GM18861 (cell line): ENCODE results near the gene SPOCK1.
"Not testable (repeated sequence)": the region's sequence is repeated elsewhere in the genome, so short reads cannot be mapped to it uniquely, and the experiment has no call there.

Source experiments
- ATAC-seq: cut with Tn5 transposase; IDR thresholded peaks from one replicate; pipeline ENCODE4 v1.9.1; 2021; ENCODE audit not compliant: unreplicated experiment

SPOCK1 gene

DNA sequence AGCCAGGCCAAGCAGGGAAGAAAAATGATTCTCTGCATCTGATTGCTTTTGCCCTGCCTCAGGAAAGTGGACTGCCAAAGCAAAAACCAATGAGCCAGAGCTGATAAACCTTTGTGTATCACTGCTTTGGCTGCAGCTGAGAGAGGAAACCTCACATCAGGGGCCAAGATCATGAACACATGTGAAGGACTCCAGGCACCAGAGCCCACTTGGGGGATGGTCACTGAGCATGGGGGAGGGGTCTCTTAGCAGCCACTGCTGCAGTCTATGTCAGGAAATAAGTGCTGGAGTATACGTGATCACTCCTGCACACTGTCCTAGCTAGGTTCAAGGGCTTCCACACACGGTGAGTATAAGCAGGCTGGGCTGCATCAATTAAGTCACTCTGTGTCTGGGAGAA is 229.9 kb downstream of the SPOCK1 start:
- ATAC-seq = no peak

DNA sequence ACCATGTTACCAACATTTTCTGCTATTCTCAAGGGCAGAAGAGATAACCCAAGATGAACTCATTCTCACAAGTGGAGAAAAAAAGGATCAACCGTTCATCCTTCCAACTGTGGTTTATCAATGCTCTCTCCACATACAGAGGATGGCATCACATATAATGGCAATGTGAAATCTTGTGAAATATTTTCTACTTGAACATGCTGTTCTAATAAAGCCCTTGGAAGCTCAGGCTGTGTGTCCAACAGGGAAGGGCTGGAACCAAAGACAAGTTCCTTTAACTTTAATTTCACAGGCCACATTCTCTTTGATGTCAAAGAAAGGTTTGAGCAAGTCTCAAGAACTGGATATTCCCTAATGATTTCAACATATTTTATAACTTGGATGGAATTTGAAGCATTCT is 230.5 kb downstream of the SPOCK1 start:
- ATAC-seq = no peak

DNA sequence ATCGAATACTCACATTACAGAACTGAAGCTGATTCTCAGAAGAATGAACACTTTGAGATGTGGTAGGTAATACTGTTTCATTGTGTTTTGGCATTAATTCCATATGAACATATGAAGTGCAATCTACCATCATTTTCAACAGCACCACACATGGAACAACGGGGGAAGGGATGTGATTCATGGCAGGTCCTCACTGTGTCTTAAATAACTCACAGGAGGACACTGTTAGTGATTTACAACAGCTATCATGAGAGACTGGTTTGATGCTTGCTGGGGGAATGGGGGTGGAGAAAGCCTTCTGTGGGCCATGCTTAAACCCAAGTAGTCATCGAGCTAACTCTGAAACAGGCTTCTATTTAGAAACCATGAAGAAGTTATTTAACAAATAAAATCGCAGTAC is 232.9 kb downstream of the SPOCK1 start:
- ATAC-seq = no peak

DNA sequence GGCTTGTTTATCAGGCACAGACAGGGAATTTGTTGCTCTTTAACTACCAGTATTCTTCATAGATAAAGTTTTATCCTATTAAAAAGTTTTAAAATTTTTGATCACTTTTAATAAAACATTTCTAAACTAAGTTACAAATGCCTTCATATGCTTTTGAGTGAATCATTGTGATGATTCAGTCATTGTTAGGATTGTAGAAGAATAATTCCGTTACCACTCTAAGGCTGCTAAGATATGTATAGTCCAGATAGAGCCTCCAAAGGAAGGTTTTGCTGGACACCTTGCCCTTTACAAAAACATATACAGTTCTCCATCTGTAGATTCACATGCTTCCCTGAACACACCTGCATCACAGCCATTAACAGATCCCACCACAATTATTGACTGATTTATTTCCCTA is 233.7 kb downstream of the SPOCK1 start:
- ATAC-seq = no peak

DNA sequence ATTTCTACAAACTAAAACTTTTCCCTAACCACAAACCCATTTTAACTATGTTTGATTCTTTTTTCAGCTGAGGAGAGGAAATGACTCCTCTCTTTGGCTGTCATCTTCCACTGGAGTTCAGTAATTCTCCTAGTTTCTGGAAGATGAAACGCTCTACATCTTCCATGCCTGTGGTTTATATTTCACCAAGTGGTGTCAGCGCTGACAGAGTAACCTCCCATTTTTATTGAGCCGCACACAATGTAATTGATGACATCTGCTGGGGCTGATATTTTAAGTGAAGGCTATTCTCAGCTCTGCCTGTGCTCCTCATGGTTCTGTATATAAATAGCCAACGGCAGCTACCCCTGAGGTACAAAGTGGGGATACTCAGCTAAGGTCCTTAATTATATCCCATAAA is 234.6 kb downstream of the SPOCK1 start:
- ATAC-seq = no peak

DNA sequence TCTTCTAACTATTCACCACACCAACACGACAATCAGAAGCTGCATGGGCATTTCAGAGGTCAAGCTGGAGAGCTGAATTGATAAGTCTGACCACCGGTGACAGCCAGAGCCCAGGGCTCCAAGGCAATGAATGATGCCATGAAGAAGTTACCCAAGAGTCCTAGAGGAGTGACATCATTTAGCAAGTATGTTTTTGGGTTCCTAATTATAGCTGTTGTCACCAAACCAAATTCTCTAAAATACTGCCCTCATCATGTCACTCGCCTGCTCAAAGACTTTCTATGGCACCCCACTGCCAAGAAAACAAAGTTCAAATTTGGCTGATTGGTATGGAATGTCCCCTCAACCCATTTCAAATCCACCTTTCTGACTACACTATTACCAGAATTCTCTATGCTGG is 235.1 kb downstream of the SPOCK1 start:
- no peak for ATAC-seq

DNA sequence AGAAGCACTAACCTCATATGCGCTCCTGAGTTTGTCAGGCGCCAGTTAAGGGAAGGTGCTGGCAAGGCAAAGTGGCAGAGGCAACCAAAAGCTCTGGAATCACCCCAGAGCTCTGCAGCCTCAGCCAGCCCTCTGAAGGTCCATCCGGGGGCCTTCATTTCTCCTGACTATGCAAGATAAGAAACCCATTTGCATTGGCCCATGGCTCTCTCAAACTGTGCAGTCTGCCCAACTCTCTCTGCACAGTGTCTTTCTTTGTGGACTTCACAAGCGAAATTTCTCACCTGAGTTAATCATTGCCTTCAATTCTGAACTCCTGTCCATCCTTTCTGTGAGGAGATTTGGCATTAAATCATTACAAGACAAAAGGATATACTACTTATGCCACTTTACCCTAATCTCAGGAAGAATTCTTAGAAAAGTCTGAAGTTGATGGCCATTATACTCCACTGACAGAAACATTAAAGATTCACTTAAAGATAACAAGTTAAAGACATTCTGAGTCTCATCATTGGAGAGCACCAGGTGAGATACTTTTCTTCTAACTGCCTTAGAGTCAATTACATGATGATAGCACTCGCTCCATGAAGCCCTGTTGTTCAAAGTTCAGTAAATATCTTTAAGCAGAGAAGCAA is 235.6 kb downstream of the SPOCK1 start:
- ATAC-seq = no peak

DNA sequence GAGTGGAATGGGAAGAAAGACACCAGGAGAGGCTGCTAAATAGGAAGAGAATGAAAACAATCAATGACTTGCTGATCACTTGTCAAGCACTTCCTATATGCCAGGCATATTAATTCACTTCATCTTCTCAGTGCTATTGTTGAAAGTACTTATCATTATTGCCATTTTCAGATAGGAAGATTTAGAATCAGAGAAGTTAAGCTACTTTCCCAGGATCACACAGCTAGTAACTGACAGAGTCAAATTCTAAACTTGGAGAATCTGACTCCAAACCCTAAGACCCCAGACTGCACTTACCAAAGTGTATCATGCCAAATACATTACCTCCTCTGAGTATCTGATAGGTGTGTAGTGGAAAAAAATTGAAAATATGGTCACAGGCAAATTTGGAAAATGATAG is 236.3 kb downstream of the SPOCK1 start:
- ATAC-seq = no peak

DNA sequence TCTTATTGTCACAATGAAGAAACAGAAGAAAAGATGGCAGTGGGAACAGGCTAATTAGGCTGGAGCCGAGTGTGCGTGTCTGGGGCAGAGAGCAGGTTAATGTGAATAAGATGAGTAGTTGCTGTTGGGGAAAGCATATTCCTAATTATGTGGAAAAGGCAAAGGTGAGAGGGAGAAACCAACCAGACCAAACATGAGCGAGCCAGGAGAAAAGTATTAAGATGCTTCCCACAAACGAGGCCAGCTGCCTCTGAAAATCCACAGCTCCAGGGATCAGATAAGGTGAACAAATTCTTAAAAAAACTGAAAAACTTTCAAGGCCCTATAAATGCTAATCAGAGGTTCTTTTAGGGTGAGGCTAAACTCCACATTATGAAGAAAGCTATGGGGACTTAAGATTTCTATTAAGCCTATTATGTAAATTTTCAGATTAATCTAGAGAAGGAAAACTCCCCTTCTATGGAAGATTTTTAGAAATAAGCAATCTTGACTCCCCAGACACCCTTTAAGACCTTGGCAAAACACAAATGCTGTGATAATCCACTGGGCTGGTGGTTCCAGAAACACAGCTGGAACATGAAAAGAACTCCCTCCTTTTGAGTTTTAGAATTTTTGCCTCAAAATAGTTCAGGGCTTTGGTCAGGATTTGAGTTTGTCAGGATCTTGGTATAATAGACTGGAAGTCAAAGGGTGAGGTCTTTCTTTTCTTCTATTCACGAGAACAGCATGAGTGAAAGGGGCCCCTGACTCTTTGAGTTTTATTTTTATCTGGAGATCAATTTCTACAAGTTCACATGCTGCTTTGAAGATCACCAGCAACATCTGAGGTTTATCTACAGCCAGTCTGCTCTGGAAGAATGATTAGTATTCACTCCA is 238.1 kb downstream of the SPOCK1 start:
- no peak for ATAC-seq

DNA sequence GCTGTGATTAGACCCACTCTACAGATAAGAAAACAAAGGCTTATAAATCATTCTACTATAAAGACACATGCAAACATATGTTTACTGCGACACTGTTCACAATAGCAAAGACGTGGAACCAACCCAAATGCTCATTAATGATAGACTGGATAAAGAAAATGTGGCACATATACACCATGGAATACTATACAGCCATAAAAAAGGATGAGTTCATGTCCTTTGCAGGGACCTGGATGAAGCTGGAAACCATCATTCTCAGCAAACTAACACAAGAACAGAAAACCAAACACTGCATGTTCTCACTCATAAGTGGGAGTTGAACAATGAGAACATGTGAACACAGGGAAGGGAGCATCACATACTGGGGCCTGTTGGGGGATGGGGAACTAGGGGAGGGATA is 240.0 kb downstream of the SPOCK1 start:
- not testable (repeated sequence) for ATAC-seq

DNA sequence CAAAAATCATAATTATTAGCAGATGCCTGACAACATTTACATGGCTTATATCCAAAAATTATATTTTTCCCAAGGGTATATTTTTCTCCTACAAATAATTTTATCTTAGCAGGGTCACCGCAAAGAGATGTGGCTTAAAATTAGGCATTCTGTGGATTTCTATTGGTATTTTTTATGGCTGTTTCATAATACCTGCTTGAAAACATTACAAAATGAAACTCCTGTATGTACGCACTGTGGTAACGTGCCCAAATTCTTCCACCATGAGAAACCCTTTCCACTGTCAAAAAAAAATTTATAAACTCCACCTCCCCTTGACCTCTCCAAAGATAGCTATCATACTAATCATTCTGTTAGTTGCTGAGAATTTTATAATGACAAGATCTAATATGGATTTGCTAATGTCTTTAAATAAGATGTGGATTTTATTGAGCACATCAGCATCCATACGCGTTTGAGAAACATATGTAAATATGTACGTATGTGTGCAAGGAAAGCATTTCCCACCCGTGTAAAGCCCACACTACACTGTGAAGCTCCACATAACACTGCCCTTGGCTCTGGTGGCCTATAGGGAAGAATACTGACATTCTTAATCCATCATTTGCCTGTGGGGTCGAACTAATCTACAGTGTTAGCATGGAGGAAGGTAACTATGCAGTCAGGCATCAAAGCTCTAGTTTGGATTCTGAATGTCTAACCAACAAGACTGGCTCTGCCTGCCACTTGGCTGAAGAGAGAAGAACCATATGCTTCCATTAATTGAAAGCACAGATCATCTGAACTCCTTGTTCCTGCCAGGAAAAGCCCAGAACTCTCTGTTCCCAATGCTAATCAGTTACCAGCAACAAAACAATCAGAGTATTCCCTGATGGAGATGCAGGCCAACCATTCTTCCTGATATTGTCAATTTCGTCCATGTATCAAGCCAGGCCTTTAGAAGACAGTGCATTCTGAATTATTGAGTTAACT is 244.7 kb downstream of the SPOCK1 start:
- ATAC-seq = no peak

DNA sequence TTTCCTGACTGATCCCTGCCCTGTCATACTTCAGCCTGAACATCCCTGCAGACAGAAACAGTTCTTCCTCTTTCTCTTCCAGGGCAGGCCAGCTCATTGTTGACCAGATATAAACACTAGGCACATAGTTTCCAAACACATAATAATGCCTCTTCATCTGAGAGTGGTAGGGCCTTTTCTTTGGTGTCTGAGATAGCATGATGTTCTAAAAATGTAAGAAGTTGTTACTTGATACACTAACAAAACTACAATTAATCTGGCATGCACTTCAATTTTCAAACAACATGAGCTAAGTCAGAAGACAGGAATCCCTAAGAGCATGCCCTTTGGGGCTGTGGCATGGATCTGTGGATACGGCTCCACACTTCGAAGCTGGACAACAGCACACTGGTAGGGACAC is 246.6 kb downstream of the SPOCK1 start:
- no peak for ATAC-seq

DNA sequence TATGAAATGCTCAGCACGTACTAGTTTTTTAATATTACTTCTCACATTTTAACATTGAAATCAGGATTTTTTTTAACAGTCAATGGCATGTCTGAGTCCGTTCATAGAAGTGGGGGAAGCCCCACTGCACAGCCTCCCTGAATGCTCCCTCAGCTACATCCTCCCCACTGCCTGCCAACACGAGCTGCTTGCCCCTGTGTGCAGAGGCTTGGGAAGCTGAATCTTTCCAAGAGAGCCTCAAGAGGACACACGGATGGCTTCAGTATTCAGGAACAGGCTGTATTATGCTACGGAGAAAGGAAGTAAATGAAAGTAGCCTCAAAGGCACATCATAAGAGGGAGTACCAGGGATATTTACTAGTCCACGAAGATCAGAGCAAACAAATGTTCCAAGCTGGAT is 248.7 kb downstream of the SPOCK1 start:
- ATAC-seq = no peak

DNA sequence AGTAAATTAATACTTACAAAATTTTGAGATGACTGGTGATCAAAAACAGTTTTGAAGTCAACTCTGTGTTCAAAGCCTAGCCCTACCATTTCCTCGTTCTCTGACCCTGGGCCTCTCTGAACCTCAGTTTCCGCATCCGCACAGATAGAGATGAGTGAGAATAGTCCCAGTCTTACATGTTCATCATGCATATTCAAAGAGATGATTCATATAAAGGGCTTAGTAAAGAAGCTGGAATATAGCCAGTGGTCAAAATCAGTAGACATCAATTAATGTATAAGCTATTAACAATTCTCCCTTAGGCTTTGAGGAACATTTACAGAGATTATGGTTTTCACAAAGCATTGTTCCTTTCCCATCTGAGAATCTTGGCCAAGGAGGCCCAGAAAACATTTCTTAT is 250.6 kb downstream of the SPOCK1 start:
- ATAC-seq = no peak

DNA sequence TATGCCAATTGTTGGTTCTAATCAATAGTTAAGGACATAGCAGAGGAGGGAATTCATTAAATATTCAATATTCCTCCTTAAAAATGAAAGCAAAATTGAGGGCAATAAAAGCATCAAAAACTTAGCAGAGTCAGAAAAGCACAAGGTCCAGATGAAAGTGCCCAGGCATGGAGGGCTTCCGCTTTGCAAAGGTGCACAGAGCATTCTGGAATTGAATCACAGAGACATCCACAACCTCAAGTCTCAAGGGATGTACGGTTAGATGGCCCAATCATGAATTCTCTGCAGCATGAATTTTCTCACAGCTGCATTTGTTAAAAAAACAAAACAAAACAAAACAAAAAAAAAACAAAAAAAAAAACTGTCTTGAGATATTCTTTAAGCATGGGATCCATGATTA is 253.7 kb downstream of the SPOCK1 start:
- peak; percentile 64 for ATAC-seq

DNA sequence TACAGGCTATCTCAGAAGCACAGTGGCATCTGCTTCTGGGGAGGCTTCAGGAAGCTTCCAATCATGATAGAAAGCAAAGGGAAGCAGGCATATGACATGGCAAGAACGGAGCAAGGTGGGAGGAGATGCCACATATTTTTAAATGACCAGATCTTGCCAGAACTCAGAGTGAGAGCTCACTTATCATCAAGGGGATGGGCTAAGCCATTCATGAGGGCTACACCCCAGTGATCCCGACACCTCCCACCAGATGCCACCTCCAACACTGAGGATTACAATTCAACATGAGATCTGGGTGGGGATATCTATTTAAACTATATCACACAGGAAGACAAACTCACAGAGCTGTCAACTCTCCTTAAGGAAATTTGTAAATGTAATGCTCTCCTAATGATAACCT is 258.8 kb downstream of the SPOCK1 start:
- ATAC-seq = no peak

DNA sequence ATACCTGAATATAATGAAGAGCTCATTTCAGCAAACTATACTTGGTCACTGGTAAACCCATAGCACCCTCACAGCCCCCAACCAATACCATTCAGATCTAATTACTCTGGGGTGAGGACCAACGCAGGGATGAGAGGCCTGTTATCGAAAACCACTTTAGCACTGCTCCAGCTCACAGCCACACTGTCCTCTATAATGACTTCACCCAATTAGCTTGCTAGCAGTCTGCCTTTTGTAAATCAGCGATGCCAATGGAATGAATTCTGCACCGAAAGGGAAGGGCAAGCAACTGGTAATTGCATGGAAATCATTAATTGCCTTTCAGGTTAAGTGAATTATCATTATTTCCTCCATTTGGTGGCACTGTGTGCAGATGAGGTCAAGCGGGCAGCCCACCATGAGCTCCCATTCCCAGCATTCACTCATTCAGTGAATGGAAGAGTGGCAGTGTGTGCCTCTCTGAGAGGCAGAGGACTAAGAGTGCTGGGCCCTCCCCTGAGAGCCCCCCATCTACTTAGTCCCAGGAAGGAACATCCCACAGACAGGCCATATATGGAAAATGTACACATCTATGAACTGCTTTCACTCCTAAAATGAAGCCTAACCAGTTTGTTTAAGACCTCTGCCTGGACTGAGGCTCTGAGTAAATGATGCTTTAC is 262.1 kb downstream of the SPOCK1 start:
- ATAC-seq = no peak

DNA sequence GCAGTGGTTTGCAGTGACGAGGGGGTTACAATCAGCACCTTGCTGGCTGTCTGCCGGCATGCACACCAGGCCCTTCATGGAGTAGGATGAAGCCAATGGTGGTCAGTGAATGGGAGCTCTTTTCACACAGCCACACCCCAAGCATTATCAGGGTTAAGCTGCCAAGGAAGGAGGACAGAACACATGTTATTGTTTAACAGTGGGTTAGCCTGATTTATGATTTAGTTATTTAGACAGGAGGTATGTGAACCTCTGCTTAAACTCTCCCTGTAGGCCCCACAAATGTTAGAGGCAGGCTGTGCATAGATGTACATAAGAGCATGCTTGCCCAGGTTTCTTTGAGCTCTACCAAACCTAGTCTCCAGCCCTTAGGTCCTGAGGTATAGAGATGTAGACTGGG is 262.9 kb downstream of the SPOCK1 start:
- ATAC-seq = no peak

DNA sequence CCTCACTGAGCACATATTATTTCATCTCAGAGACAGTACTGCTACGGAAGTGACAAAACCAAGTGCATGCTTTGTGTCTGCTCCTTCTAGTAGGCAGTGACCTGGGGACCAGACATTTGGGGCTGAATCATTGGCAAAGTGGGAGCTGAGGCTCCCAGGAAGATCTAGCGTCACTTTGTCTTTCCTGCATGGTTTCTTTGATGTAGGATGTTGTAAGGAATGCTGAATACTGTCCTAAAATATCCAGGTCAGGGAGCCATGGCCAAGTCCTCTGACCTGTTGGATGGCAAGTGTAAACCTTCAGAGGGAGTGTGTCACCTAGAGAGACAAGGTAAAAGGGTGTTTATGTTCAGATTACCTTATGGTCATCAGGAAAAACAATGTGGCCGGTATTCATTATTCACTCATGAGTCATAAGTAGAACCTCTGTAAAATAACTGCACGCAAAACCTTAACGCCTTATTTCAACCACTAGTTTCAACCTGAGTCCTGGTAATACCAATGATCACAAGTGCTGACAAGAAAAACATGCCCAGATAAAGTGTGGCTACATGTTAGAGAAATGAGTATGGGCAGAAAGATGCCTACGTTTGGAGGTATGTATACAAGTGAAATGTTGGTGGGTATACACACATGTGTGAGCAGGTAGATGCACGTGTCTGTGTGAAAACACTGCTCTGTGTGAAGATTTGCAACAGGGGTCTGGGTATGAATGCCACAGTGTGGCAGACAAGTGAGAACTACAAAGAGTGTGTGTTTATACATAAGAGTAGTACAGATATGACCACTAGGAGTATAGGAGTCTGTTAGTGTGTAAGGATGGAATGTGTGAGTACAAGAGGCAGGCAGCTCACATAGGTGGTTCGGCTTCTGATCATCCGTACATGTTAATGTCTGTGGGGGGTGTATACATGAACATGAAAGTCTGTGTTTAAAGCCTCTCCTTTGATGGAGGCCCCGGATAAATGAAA is 263.9 kb downstream of the SPOCK1 start:
- ATAC-seq = no peak

DNA sequence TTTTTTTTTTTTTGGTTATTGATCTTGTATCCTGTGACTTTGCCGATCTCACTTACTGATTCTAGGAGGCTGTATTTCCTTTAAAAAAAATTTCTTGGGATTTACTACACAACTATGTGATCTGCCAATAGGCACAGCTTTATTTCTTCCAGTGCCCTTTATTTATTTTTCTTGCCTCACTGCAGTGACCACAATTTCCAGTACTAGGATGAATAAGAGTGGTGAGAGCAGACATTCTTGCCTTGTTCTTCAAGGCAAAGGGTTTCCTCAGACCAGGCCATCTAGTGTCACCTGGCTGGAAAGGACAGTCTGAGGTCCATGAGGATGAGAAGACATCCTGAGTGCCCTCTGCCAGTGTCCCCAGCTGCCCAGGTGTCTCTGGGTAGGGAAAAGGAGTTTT is 265.4 kb downstream of the SPOCK1 start:
- no peak for ATAC-seq
